Measurements from ENCODE around the gene SCUBE3. TPM values are rescaled to one million over a fixed set of nuclear protein-coding genes. Genes with fewer than 3 reads are reported as not detected.

The SCUBE3 gene
- total and polyA plus RNA-seq, 2 of the 8 experiments (the other 6 are each of a cell fraction or from before 2014, with no cell fraction given), result 0.80 to 1.0 TPM

- H2AK5ac ChIP-seq (ENCODE audit: low read depth, low read length), result no peak overlapping the region
- FAIRE-seq, result no peak
- H3K23ac ChIP-seq (ENCODE audit: insufficient read length), result no peak overlapping the region
- H3K23me2 ChIP-seq (ENCODE audit: low read depth, low read length), result peaks cover 5% of the 10 kb centered on the region; the same call in 1 of the 2 replicates
- H2BK15ac ChIP-seq (ENCODE audit: low read length), result no peak overlapping the region
- H2BK20ac ChIP-seq (ENCODE audit: low read length), result no peak overlapping the region
- H2BK120ac ChIP-seq (replicated peaks; ENCODE audit: low read depth, low read length), result no peak overlapping the region
- H3K56ac ChIP-seq (replicated peaks; ENCODE audit: insufficient read length, low read depth, low read length), result no peak overlapping the region
- no peak for DNase-seq (ENCODE audit: low read depth in 1 of 2, low spot score in 2 of 2)
- H3K79me1 ChIP-seq (ENCODE audit: low read depth, low read length), result no peaks in the 10 kb centered on the region
- no peak overlapping the region for H3K27ac ChIP-seq (ENCODE audit: low read depth, low read length)
- no peak overlapping the region for H3K4me3 ChIP-seq (ENCODE audit: extremely low read depth in 1 of 4, insufficient read depth in 2 of 4, low read depth in 3 of 4, low read length in 4 of 4)
- H3K4me1 ChIP-seq (replicated peaks in 1 of 4; ENCODE audit: control insufficient read depth in 3 of 4, insufficient read depth in 4 of 4, low read length in 3 of 4), result no peaks in the 10 kb centered on the region; a peak in 1 of 7 replicates
- H3K14ac ChIP-seq (ENCODE audit: insufficient read length), result no peak overlapping the region
- peaks cover 0 to 3% of the 10 kb centered on the region in 2 experiments for H4K20me1 ChIP-seq (replicated peaks in 1 of 2; ENCODE audit: control insufficient read depth in 1 of 2, insufficient read depth in 2 of 2, low read length in 2 of 2)
- H2BK5ac ChIP-seq (ENCODE audit: low read depth, low read length), result no peak overlapping the region
- no peak overlapping the region for H3K4me2 ChIP-seq (ENCODE audit: insufficient read depth in 1 of 2, low read depth in 2 of 2, low read length in 2 of 2)
- TF ChIP-seq FOSL1 (IDR thresholded peaks at IDR 0.05; ENCODE audit: insufficient read depth, low read depth, low read length) (no peak), SP4 (IDR thresholded peaks at IDR 0.05; ENCODE audit: low read length) (no peak), POU5F1 (IDR thresholded peaks at IDR 0.05; ENCODE audit: low read depth, low read length) (no peak), CHD2 (IDR thresholded peaks at IDR 0.05; ENCODE audit: low read length) (no peak), KDM1A (IDR thresholded peaks at IDR 0.05; ENCODE audit: borderline replicate concordance, low read length) (no peak), HDAC6 (IDR thresholded peaks at IDR 0.05; ENCODE audit: low read depth, low read length) (no peak), BCL11A (IDR thresholded peaks at IDR 0.05; ENCODE audit: low read depth in 2 of 2, low read length in 2 of 2) (no peak)
- H4K8ac ChIP-seq (ENCODE audit: extremely low read depth, insufficient read depth, low read length), result no peak overlapping the region
- H3K9me3 ChIP-seq (ENCODE audit: insufficient read depth in 2 of 2, low read depth in 1 of 2, low read length in 1 of 2), result peaks cover 0 to 2% of the 10 kb centered on the region in 2 experiments; a peak in 1 of 4 replicates
- no peak overlapping the region for H3K9ac ChIP-seq (replicated peaks in 1 of 4; ENCODE audit: extremely low read depth in 1 of 4, low read depth in 3 of 4, low read length in 3 of 4)
- H4K5ac ChIP-seq (ENCODE audit: insufficient read length, low read depth, low read length), result no peak overlapping the region
- ChIA-PET CTCF (ENCODE audit: partially characterized antibody) (interaction anchor here (0.9 to 4.6 kb wide), 9 partner anchors 8 to 186 kb away, joined by 3 to 28 read pairs (median 8); no protein-coding TSS in a partner anchor), POLR2A (ENCODE audit: partially characterized antibody) (interaction anchor here (0.6 to 2.2 kb wide), 3 partner anchors 13 to 1422 kb away, joined by 3 to 6 read pairs (median 3); no protein-coding TSS in a partner anchor)
- no peaks in the 10 kb centered on the region for H3K36me3 ChIP-seq (ENCODE audit: control insufficient read depth in 2 of 4, insufficient read depth in 4 of 4, low read length in 3 of 4)
- WGBS, 2 experiments (ENCODE audit: extremely low coverage in 1 of 2, insufficient coverage in 1 of 2, insufficient read length in 1 of 2, insufficient replicate concordance in 2 of 2, low coverage in 1 of 2, low lambda C conversion rate in 2 of 2, missing lambda C conversion rate in 1 of 2), result 84% methylated on average over 5 of the region's 5 CpGs; no CpG with 5 or more reads in 1 of the 2 experiments
- peaks cover 0 to 2% (median 0%) of the 10 kb centered on the region in 4 experiments; a peak in 2 of 7 replicates for H3K27me3 ChIP-seq (replicated peaks in 1 of 4; ENCODE audit: control insufficient read depth in 3 of 4, extremely low read depth in 1 of 4, insufficient read depth in 3 of 4, low read length in 3 of 4)
- no peak overlapping the region for H2AFZ ChIP-seq (ENCODE audit: low read length)
- H2BK12ac ChIP-seq (ENCODE audit: low read depth, low read length), result no peak overlapping the region
- no peak overlapping the region for H3K18ac ChIP-seq (ENCODE audit: extremely low read depth, low read length)
- no peaks in the 10 kb centered on the region for H3K79me2 ChIP-seq (ENCODE audit: control insufficient read depth in 1 of 2, insufficient read depth in 2 of 2, low read length in 2 of 2)
- no peak overlapping the region for H3K4ac ChIP-seq (replicated peaks; ENCODE audit: insufficient read length, low read depth, low read length)
- H4K91ac ChIP-seq (replicated peaks; ENCODE audit: insufficient read length, low read length), result no peak overlapping the region
Measured at GRCh38 chr6:35173044-35173426, 40.7 kb upstream of the SCUBE3 start.

All from H1 (cell line).